NCI-H2227 treated with DMSO at 0.1 percent for 48 hours (cell line): Measurements from ENCODE around the gene AGK.
"Not testable (repeated sequence)": the region's sequence is repeated elsewhere in the genome, so short reads cannot be mapped to it uniquely, and the experiment has no call there.

Experiments
- DNase-seq: peaks from one replicate; lab custom pipeline; 2025; lab: John Stamatoyannopoulos, UW

The AGK gene

DNA sequence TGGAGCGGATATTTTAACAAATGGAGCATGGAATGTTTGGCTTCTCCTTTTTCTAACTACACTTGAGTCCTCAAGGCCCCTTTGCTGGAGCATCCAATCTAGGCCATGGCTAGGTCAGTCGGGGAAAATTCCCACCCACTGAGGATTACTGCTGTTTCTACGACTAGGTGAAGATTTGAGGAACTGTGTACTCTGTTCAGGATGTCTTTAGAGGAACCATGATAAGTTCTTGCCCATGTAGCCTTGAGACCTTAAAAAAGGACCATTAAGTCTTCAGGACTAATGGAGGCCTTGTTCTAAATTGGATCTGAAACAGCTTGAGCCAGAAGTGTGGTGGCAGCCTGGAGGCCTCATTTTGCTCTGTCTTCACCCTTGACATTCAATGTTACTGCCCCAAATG lies 6.2 kb downstream of the AGK start:
- DNase-seq = no peak

DNA sequence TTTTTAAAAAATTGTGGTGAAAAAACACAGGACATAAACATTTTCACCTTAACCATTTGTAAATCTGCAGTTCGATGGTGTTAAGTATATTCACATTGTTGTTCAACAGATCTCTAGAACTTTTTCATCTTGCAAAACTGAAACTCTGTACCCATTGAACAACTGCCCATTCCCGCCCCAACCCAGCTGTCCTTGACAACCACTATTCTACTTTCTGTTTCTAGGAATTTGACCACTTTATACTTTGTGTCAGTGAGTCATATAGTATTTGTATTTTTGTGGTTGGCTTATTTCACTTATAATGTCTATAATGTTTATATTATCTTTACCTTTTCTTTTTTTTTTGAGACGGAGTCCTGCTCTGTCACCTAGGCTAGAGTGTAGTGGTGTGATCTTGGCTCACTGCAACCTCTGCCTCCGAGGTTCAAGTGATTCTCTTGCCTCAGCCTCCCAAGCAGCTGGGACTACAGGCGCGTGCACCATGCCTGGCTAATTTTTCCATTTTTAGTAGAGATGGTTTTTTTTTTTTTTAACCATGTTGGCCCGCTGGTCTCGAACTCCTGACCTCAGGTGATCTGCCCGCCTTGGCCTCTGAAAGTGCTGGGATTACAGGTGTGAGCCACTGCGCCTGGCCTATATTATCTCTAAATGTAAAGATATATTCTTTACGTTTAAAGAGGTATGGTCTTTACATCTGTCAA lies 6.8 kb downstream of the AGK start:
- not testable (repeated sequence) for DNase-seq

DNA sequence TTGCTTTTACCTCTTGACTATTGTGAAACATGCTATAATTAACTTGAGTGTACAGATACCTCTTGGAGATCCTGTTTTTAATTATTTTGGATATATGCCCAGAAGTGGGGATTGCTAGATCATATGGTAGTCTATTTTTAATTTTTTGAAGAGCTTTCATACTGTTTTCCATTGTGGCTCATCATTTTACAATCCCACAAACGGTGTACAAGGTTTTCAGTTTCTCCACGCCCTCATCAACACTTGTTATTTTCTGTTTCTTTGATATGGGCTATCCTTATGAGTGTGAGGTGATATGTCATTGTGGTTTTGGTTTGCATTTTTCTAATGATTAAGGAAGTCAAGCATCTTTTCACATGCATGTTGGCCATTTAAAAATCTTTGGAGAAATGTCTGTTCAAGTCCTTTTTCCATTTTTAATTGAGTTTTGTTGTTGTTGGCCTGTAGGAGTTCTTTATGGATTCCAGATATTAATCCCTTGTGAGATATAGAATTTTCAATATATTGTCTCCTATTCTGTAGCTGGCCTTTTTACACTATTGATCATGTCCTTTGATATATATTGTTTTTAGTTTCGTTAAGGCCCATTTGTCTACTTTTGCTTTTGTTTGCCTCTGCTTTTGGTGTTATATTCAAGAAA lies 7.5 kb downstream of the AGK start:
- peak; percentile 87 for DNase-seq

DNA sequence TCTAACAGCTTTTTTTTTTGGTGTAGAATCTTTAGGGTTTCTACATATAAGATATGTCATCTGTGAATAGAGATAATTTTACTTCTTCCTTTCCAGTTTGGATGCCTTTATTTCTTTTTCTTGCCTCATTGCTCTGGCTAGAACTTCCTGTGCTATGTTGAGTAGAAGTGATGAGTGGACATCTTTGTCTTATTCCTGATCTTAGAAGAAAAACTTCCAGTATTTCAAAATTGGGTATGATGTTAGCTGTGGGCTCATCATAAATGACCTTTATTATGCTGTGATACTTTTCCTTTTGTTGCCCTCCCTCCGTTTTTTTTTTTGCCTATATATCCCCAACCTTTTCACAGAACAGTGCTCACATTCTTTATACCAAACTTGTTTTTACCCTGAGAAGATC lies 8.8 kb downstream of the AGK start:
- no peak for DNase-seq

DNA sequence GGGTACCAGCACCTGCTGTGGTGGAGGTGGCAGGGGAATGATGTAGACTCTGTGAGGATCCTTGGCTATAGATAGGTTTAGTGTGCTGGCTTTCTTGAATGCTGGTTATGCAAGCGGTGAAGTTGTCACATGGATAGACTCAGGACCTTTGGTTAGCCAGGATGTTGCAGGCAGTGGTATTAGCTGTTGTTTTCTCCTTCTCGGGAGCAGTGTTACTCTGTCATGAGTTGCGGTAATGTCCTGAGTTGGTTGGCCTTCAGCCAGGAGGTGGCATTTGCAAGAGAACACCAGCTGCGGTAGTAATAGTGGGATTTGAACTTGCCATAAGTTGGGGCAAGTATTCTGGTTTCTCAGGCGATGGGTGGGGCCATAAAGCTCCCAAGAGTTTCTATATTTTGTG lies 10.8 kb downstream of the AGK start:
- no peak for DNase-seq

GRCh38 chr7:141562543-141562942 lies 11.3 kb downstream of the AGK start:
- no peak for DNase-seq

- no peak for DNase-seq
These were observed 11.8 kb downstream of the AGK start for GRCh38 chr7:141562972-141563371.

GRCh38 chr7:141563956-141564623 lies 12.9 kb downstream of the AGK start:
- DNase-seq = no peak

DNA sequence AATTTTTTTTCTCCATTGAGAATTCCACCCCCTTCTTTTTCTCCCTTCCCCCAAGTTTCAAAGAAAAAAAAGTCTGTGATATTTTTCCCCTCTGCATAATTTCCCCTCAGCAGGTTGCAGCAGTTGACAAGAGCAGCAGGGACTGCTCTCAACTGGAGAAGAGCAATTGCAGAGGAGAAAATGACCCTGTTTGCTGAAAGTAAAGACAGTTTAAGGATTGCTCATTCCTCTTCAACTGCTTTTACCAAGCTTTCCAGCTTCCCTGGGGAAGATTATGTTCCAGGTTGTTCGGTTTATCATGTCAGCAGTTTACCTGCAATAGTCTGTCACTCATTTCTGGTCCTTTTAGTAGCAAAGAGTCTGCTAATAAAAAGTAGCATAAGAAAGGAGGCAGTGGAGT lies 16.2 kb downstream of the AGK start:
- DNase-seq = no peak

- no peak for DNase-seq
These were observed 17.0 kb downstream of the AGK start for GRCh38 chr7:141568227-141568626.

DNA sequence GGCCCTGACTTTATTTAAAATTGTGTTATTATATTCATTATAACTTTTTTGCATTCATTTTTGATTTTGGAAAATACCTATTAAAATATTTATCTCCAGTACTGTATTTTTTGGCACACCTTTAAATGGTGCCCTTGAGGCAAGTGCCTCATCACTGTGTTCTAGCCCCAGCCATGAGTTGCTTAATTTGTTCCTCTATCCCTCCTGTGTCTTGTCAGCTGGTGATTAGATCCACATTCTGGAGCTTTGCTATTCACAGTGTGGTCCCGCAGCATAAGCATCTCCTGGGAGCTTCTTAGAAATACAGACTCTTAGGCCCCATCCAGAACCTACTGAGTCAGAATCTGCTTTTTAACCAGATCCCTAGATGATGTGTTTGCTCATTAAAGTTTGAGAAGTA lies 19.8 kb downstream of the AGK start:
- no peak for DNase-seq

- DNase-seq = no peak
These were observed 21.0 kb downstream of the AGK start for GRCh38 chr7:141572175-141572574.

GRCh38 chr7:141573511-141573910 lies 22.3 kb downstream of the AGK start:
- no peak for DNase-seq

- DNase-seq = no peak
These were observed 24.0 kb downstream of the AGK start for GRCh38 chr7:141575164-141575563.

DNA sequence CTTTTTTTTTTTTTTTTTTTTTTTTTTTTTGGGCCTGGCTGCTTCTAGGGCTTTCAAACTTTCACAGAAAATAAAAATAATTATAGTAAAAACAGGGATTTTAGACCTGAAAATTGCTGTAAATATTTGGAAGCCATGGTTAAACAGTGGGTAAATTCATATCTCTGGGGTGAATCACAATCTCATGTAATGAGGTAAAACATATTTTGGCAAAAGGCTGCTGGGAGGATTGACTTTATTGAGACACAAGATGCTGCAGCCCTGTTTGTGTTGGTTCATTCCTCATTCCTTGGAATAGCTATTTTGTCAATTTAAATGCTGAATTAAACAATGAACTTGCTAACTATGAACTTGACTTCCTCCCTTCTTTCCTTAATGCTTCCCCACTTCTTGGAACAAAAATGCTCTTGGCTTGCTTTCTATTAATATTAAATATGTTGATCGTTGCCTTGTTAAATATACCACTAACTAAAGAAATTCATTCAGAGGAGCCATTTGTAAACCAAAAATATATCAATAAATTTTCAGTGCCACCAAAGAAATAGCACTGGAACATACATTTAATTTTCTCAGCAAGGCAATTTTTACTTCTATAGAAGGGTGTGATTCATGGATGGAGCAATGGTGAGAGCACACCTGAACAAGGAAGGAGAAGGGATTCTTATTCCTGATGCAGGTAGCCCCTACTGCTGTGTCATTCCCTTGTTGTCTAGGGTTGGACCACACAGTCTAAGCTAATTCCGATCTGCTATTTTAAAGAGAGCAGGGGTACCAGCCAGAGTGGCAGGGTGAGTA lies 24.6 kb downstream of the AGK start:
- DNase-seq = no peak

- no peak for DNase-seq
These were observed 26.0 kb downstream of the AGK start for GRCh38 chr7:141577043-141577839.

DNA sequence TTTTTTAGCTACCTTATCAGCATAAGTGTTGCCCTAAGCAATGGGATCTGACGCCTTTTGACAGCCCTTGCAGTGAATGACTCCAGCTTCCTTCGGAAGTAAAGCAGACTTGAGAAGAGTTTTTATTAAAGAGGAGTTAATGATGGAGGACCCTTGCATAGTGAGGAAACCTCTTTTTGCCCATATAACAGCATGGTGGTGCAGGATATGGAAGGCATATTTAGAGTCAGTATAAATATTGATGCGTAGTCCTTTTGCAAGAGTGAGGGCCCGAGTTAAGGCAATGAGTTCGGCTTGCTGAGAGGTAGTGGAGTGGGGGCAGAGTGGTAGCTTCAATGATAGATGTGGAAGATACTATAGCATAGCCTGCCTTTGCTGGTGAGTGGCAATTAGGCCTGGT lies 28.7 kb downstream of the AGK start:
- DNase-seq = not testable (repeated sequence)

- DNase-seq = not testable (repeated sequence)
These were observed 30.9 kb downstream of the AGK start for GRCh38 chr7:141582063-141582462.

- DNase-seq = no peak
These were observed 33.7 kb downstream of the AGK start for GRCh38 chr7:141584935-141585334.

GRCh38 chr7:141585592-141586510 lies 34.6 kb downstream of the AGK start:
- DNase-seq = no peak

DNA sequence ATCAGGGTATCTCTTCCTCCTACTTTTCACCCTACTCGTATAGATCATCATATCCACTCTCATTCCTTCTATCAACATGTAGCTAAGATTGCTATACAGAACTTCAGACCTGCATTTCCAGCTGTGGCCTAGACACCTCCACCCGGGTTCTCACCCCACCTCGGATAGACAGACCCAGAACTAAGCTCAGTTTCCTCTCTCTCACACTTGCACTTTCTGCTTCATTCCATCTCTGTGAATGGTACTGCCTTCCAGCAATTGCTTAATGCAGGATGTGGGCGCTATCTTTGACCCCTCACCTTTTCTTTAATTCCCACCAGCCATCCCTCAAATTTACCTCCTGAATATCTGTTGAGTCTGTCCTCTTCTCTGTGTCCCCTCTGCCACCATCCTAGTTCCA lies 35.7 kb downstream of the AGK start:
- DNase-seq = no peak
